Ascending aorta (tissue), 2 donors: ENCODE measurements around the gene PER3. TPM values are rescaled to one million over a fixed set of nuclear protein-coding genes. Genes with fewer than 3 reads are reported as not detected.

Source experiments
- DNase-seq, 2 donors: peaks; one replicate each; pipeline ENCODE4 v3.0.0-alpha.2; 2019; ENCODE audit warnings: low spot score in 2 of 2
- H3K27ac ChIP-seq, 2 donors: fragments of 200-600 bp; sonication (generic); one replicate each; pipeline ENCODE4 v1.5.1; 2016 to 2017; ENCODE audit warnings: mild to moderate bottlenecking in 1 of 2
- H3K27me3 ChIP-seq: fragments of 200-600 bp; sonication (generic); one replicate; pipeline ENCODE4 v1.5.1; 2017
- H3K36me3 ChIP-seq, 2 donors: fragments of 200-600 bp; sonication (generic); one replicate each; pipeline ENCODE4 v1.5.1; 2016
- H3K4me1 ChIP-seq, 2 donors: fragments of 200-600 bp; sonication (generic); one replicate each; pipeline ENCODE4 v1.5.1; 2016 to 2017; ENCODE audit warnings: mild to moderate bottlenecking in 1 of 2
- H3K4me3 ChIP-seq, 2 donors: fragments of 200-600 bp; sonication (generic); one replicate each; pipeline ENCODE4 v1.5.1; 2016 to 2017; ENCODE audit warnings: mild to moderate bottlenecking in 1 of 2
- H3K9me3 ChIP-seq, 2 donors: fragments of 200-600 bp; sonication (generic); one replicate each; pipeline ENCODE4 v1.5.1; 2016
- intact Hi-C: fragments of 100-400 bp; cut with DNase I; formaldehyde crosslinking; loops from one replicate; pipeline ENCODE4 v1.15.1; 2023
- total RNA-seq: library from RNA; depleted of rRNA; stranded (reverse); fragments of >200 nt; gene quantifications from one replicate; pipeline ENCODE4 v1.1.0, GENCODE V29; 2016
- TF ChIP-seq, protein P1 (sequence below), 3 experiments: fragments of 200-600 bp in 2 of 3; fragments of 450-650 bp in 1 of 3; sonication (generic) in 2 of 3; IDR thresholded peaks; one replicate each; pipeline ENCODE4 v1.5.1; 2016 to 2019; ENCODE audit warnings: antibody characterized with exemption in 3 of 3, mild to moderate bottlenecking in 1 of 3, moderate library complexity in 1 of 3

Gene PER3
- total RNA-seq, 1 donor from 2014 or later, result 8.1 TPM

DNA sequence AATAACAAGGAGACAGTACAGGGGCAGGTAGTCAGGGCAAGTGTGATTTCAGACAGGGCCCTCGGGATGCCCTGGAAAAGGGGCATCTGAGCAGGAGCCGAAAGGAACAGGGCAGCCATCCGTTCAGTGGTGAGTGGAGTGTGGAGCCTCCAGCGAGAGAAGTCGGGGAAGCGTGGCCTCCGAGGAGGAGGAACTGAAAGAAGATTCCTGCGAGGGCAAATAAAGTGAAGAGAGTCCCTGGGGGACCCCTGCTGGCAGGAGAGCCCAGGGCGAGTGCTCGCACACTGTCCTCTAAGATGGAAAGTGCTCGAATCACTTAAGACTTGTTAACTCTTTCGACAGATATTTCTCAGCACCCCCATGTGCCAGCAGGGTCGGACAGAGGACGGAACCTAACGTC lies 72.3 kb downstream of the PER3 start:
- Histone ChIP-seq H3K4me3 (no peak overlapping the region), H3K4me1 (no peaks in the 10 kb centered on the region), H3K36me3 (no peaks in the 10 kb centered on the region), H3K9me3 (no peaks in the 10 kb centered on the region), H3K27me3 (no peaks in the 10 kb centered on the region), H3K27ac (no peak overlapping the region)
- intact Hi-C loops, result no loop called here
- no peak for DNase-seq
- TF ChIP-seq, protein P1, sequence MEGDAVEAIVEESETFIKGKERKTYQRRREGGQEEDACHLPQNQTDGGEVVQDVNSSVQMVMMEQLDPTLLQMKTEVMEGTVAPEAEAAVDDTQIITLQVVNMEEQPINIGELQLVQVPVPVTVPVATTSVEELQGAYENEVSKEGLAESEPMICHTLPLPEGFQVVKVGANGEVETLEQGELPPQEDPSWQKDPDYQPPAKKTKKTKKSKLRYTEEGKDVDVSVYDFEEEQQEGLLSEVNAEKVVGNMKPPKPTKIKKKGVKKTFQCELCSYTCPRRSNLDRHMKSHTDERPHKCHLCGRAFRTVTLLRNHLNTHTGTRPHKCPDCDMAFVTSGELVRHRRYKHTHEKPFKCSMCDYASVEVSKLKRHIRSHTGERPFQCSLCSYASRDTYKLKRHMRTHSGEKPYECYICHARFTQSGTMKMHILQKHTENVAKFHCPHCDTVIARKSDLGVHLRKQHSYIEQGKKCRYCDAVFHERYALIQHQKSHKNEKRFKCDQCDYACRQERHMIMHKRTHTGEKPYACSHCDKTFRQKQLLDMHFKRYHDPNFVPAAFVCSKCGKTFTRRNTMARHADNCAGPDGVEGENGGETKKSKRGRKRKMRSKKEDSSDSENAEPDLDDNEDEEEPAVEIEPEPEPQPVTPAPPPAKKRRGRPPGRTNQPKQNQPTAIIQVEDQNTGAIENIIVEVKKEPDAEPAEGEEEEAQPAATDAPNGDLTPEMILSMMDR (IDR thresholded peaks at IDR 0.05), result no peak

DNA sequence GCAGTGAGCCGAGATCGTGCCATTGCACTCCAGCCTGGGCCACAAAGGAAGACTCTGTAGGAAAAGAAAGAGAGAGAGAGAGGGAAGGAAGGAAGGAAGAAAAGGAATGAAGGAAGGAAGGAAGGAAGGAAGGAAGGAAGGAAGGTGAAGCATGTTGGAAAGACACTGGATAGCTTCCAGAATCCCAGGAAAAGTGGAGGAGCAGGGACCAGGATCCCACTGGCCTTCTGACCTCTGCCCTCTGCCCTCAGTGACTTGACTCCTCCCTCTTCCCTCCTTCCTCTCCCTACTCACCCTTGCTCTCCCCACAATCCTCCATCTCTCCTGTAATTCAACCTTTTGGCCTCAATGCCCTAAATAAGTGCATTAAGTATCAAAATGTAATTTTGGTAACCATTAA lies 72.9 kb downstream of the PER3 start:
- TF ChIP-seq, protein P1 (IDR thresholded peaks at IDR 0.05), result no peak
- Histone ChIP-seq H3K27ac (no peak overlapping the region), H3K9me3 (no peaks in the 10 kb centered on the region), H3K27me3 (no peaks in the 10 kb centered on the region), H3K36me3 (no peaks in the 10 kb centered on the region), H3K4me3 (no peak overlapping the region), H3K4me1 (no peaks in the 10 kb centered on the region)
- intact Hi-C loops, result no loop called here
- no peak for DNase-seq

DNA sequence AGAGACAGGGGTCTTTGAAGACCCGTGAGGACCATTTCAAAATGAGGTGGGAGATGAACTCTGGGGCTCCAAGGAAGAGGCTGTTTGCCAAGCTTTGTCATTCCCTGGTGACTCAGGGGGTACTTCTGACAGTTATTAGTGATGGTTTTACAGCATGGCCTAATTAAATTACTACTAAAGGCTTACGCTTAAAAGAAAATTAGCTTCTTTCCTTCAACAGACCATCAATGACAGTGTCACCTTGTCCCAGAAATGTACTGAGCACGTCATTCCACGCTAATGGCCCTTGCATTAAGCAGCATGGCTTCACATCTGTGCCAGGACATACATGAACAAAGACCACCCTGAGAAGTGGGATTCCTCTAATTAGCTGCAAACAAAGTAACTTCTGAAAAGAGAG lies 73.9 kb downstream of the PER3 start:
- TF ChIP-seq, protein P1 (IDR thresholded peaks at IDR 0.05), result no peak
- Histone ChIP-seq H3K9me3 (no peaks in the 10 kb centered on the region), H3K36me3 (no peaks in the 10 kb centered on the region), H3K4me3 (no peak overlapping the region), H3K27ac (no peak overlapping the region), H3K4me1 (no peaks in the 10 kb centered on the region), H3K27me3 (no peaks in the 10 kb centered on the region)
- intact Hi-C loops, result no loop called here
- DNase-seq, result no peak

DNA sequence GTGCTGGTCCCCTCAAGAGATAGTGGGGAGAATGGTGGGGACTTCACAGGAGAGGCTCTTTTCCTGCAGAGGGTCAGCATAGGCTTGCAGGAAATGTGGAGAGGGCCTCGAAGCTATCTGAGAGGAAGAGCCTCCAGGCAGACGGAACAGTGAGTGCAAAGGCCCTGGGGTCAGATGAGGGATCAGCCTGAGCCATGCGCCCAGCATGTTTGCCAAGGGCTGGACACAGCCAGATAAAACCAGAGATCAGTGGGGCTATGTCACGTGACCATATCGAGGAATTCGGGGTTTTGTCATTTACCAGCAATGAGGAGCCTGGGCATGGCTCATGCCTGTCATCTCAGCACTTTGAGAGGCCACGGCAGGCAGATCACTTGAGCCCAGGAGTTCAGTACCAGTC lies 75.3 kb downstream of the PER3 start:
- intact Hi-C loops, result no loop called here
- Histone ChIP-seq H3K4me1 (no peaks in the 10 kb centered on the region), H3K9me3 (no peaks in the 10 kb centered on the region), H3K4me3 (no peak overlapping the region), H3K27ac (no peak overlapping the region), H3K36me3 (no peaks in the 10 kb centered on the region), H3K27me3 (no peaks in the 10 kb centered on the region)
- no peak for DNase-seq
- TF ChIP-seq, protein P1 (IDR thresholded peaks at IDR 0.05), result no peak

DNA sequence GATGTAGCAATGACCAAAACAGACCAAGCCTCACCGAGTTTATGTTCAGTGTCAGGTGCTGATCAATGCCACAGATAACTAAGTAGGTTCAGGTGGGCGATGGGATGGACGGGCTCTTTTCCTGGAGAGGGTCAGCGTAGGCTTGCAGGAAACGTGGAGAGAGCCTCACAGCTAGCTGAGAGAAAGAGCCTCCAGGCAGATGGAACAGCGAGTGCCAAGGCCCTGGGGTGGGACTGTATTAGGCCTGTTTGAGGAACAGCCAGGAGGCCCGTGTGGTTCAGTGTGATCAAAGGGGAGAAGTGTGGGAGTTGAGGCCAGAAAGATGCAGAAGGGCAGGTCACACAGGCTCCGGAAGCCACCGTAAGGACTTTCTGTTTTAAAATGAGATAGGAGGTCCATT lies 76.0 kb downstream of the PER3 start:
- Histone ChIP-seq H3K27me3 (no peaks in the 10 kb centered on the region), H3K27ac (no peak overlapping the region), H3K36me3 (no peaks in the 10 kb centered on the region), H3K4me3 (no peak overlapping the region), H3K9me3 (no peaks in the 10 kb centered on the region), H3K4me1 (no peaks in the 10 kb centered on the region)
- no peak for DNase-seq
- intact Hi-C loops, result no loop called here
- TF ChIP-seq, protein P1 (IDR thresholded peaks at IDR 0.05), result no peak

DNA sequence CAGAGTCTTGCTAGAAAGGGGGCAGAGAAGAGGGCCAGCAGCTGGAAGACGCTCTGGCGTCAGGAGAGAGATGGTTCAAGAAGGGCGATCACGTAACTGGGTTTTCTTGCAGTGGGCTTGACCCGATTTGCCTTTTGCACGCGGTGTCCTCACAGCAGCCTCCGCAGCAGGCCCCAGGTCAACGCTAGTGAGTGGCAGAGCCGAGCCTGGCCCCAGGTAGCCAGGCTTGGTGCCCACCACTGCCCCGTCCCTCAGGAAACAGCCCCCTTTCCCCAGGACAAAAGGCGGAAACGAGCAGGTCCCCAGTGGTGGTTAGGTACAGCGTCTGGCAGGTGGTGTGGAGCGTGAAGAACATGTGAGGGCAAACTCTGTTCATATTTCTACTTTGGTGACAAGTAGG lies 77.4 kb downstream of the PER3 start:
- no peak overlapping the region for H3K27ac ChIP-seq
- TF ChIP-seq, protein P1 (IDR thresholded peaks at IDR 0.05), result no peak
- H3K27me3 ChIP-seq, result no peaks in the 10 kb centered on the region
- no peak for DNase-seq
- no peak overlapping the region for H3K4me3 ChIP-seq
- no peaks in the 10 kb centered on the region for H3K9me3 ChIP-seq
- no peaks in the 10 kb centered on the region for H3K36me3 ChIP-seq
- intact Hi-C loops, result no loop called here
- no peaks in the 10 kb centered on the region for H3K4me1 ChIP-seq
